ENCODE results near the gene SCARF1. TPM values are rescaled to one million over a fixed set of nuclear protein-coding genes. Genes with fewer than 3 reads are reported as not detected.

SCARF1 gene
- total RNA-seq, 1 donor from 2014 or later: 8.4 TPM

- peaks cover 25% of the 10 kb centered on the region for H3K4me1 Mint-ChIP-seq
- H3K9me3 Mint-ChIP-seq: no peaks in the 10 kb centered on the region
- intact Hi-C loops (cut with micrococcal nuclease): loop anchor here (1.0 to 10.0 kb wide), 4 partner anchors 21 to 253 kb away; no protein-coding TSS in a partner anchor
Measured at GRCh38 chr17:1627982-1628855, 17.3 kb downstream of the SCARF1 start, which contains the start of gene SLC43A2. SLC43A2 (minus strand) TSS chr17:1628834; CDS start chr17:1627874, 960 bp downstream.

DNA sequence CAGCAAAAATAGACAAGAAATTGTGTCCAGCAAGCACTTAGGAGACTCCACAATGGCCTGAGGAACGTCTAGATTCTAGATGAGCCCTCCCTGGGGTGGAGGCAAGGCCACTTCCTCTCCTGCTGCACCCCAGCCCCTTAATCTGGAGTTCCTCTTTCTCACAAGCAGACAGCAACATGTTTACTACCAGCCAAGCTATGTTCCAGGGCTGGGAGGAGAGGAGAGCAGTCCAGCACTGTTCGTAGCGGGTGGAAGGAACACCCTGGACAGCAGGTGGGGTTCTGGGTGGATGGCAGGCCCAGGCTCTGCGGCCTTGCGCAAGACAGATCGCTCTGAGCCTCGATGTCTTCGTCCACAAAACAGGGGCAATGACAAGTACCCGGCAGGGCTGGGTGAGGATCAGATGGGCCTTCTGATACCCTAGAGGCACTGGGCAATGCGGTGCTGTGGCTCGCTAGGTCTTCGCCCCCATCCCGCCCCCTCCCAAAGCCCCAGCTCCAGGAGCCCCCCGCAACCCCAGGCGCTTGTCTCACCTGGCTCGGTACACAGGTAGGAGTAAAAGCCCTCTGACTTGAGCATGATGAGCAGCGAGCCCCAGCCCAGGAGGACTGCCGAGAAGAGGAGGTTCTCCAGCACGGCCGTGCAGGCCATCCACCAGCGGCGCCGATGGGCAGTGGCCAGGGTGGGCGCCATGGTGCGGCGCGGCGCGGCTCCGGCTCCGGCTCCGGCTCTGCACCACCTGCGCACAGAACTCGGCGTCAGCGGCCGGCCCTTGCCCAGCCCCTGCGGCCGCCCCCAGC, 18.1 kb downstream of the SCARF1 start:
- peaks cover 25% of the 10 kb centered on the region for H3K4me1 Mint-ChIP-seq
- no peak overlapping the region for H3K27ac Mint-ChIP-seq
- H3K27me3 Mint-ChIP-seq: peaks cover 45% of the 10 kb centered on the region
- H3K9me3 Mint-ChIP-seq: no peaks in the 10 kb centered on the region
- intact Hi-C loops (cut with micrococcal nuclease): loop anchor here (10.0 kb wide), 1 partner anchor 253 kb away; no protein-coding TSS in a partner anchor
- peak; percentile 66 for DNase-seq
- no peaks in the 10 kb centered on the region for H3K36me3 Mint-ChIP-seq (ENCODE audit: low read depth)
- H3K4me3 Mint-ChIP-seq: peak overlapping the region; percentile 67

More at GRCh38 chr17:1627982-1628855, 17.3 kb downstream of the SCARF1 start, which contains the start of gene SLC43A2:
- peak; percentile 94 for DNase-seq
- Mint-ChIP-seq H3K4me3 (peak within 1 kb of the TSS; percentile 97), H3K27me3 (peaks cover 45% of the 10 kb centered on the region), H3K36me3 (ENCODE audit: low read depth) (no peaks in the 10 kb centered on the region), H3K27ac (peak within 1 kb of the TSS; percentile 93)

DNA sequence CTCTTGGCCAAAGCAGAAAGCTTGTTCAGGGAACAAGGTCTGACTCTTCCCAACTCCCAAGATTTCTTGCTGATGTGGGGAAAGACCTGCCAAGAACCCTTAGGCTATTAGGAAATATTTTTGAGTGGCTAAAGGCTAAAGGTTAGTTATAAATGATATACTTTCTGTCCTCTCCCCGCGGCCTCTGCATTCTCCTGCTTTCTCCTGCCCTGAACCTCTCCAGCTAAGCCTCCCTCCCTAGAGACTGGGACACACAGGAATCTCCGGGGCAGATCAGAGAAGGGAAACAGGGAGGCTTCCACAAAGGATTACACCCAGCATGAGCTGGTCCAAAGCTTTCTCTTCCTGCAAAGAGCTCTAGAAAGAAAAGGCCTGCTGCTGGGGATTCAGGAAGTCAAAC, 19.2 kb downstream of the SCARF1 start:
- Mint-ChIP-seq H3K36me3 (ENCODE audit: low read depth) (no peaks in the 10 kb centered on the region), H3K4me1 (peaks cover 25% of the 10 kb centered on the region), H3K9me3 (no peaks in the 10 kb centered on the region), H3K27ac (no peak overlapping the region), H3K4me3 (peak overlapping the region; percentile 67), H3K27me3 (peaks cover 43% of the 10 kb centered on the region)
- no peak for DNase-seq
- intact Hi-C loops (cut with micrococcal nuclease): loop anchor here (10.0 kb wide), 1 partner anchor 252 kb away; no protein-coding TSS in a partner anchor

DNA sequence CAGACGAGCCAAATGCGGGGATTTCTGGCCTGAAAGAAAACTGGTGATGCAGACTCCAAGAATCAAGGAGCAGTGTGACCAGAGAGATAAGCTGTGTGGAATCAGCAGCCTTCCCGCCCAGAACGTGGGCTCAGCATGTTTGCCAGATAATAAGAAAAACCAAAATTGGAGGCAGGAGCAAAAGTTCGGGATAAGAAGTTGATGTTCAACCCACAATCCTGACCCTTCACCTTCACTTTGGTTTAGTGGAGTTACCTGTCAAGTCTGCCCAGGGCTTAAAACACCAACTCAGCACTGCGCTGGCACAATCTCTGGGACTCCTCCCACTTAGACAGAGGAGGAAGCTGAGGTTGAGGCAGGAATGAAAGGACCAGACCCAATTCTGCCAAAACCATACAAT, 20.0 kb downstream of the SCARF1 start:
- H3K27me3 Mint-ChIP-seq: peaks cover 36% of the 10 kb centered on the region
- peaks cover 25% of the 10 kb centered on the region for H3K4me1 Mint-ChIP-seq
- no peak for DNase-seq
- intact Hi-C loops (cut with micrococcal nuclease): loop anchor here (10.0 kb wide), 1 partner anchor 251 kb away; no protein-coding TSS in a partner anchor
- no peaks in the 10 kb centered on the region for H3K36me3 Mint-ChIP-seq (ENCODE audit: low read depth)
- H3K27ac Mint-ChIP-seq: no peak overlapping the region
- H3K9me3 Mint-ChIP-seq: no peaks in the 10 kb centered on the region
- H3K4me3 Mint-ChIP-seq: no peak overlapping the region

DNA sequence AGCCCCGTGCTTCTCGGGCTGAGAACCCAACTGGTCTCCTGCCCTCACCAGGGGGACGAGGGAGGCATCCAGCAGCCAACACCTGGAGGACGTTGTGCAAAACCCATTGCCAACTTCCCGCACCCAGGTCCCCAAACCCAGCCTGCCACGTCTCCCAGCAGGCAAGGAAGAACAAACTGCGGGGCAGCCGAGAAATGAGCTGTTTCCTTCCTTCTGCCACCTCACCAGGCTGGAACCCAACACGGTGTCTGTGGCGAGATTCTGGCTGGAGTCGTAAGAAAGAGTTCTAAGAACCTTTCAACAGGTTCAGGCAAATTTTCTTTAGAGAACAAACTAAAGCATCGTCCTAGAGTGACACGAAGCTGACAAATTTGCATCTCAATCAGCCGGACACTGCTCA, 20.5 kb downstream of the SCARF1 start:
- Mint-ChIP-seq H3K4me3 (no peak overlapping the region), H3K36me3 (ENCODE audit: low read depth) (no peaks in the 10 kb centered on the region), H3K27ac (no peak overlapping the region), H3K4me1 (peaks cover 23% of the 10 kb centered on the region), H3K9me3 (no peaks in the 10 kb centered on the region), H3K27me3 (peaks cover 31% of the 10 kb centered on the region)
- intact Hi-C loops (cut with micrococcal nuclease): loop anchor here (10.0 kb wide), 1 partner anchor 250 kb away; no protein-coding TSS in a partner anchor
- DNase-seq: no peak

GRCh38 chr17:1624650-1625049, 20.9 kb downstream of the SCARF1 start:
- no peak overlapping the region for H3K27ac Mint-ChIP-seq
- no peak for DNase-seq
- H3K4me3 Mint-ChIP-seq: no peak overlapping the region
- peaks cover 19% of the 10 kb centered on the region for H3K4me1 Mint-ChIP-seq
- no peaks in the 10 kb centered on the region for H3K36me3 Mint-ChIP-seq (ENCODE audit: low read depth)
- H3K27me3 Mint-ChIP-seq: peaks cover 29% of the 10 kb centered on the region
- no peaks in the 10 kb centered on the region for H3K9me3 Mint-ChIP-seq
- intact Hi-C loops (cut with micrococcal nuclease): loop anchor here (10.0 kb wide), 1 partner anchor 250 kb away; no protein-coding TSS in a partner anchor

- H3K27me3 Mint-ChIP-seq: peaks cover 26% of the 10 kb centered on the region
- no peak overlapping the region for H3K4me3 Mint-ChIP-seq
- H3K36me3 Mint-ChIP-seq (ENCODE audit: low read depth): no peaks in the 10 kb centered on the region
- DNase-seq: no peak
- intact Hi-C loops (cut with micrococcal nuclease): loop anchor here (10.0 kb wide), 1 partner anchor 248 kb away; no protein-coding TSS in a partner anchor
- peaks cover 11% of the 10 kb centered on the region for H3K4me1 Mint-ChIP-seq
- H3K27ac Mint-ChIP-seq: no peak overlapping the region
- H3K9me3 Mint-ChIP-seq: no peaks in the 10 kb centered on the region
Measured at GRCh38 chr17:1623057-1623630, 22.4 kb downstream of the SCARF1 start.

DNA sequence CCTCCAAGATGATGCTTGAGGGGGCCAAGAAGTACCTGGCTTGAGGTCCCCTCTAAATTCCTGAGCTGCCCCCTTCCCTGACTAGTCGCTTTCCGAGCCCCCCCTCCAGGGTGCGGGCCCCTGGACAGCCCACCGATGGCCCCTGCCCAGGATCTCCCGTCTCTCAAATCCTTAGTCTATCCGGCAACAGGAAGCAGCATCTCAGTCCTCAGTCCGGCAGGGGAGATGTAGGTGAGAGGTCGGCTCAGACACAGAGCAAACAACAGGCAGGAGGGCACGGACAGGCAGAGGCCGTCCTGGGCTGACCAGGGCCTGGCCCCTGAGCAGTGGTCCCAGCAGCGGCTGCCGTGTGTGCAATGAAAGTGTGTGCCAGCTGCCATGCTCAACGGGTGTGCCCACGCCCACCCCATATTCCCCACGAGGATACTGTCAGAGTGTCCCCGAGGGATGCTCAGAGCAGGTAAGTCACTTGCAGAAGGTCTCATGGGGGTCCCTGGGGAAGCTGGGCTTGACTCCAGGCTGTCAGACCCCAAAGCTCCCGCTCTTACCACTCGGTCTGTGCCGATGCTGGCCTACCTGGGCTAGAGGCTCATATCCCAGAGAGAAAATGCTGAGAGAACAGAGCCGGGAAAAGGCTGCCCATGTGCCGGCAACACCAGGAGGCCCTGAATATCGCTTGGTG, 24.1 kb downstream of the SCARF1 start:
- intact Hi-C loops (cut with micrococcal nuclease): loop anchor here (10.0 kb wide), 1 partner anchor 247 kb away; no protein-coding TSS in a partner anchor
- peaks cover 16% of the 10 kb centered on the region for H3K27me3 Mint-ChIP-seq
- no peak overlapping the region for H3K4me3 Mint-ChIP-seq
- no peak for DNase-seq
- H3K9me3 Mint-ChIP-seq: no peaks in the 10 kb centered on the region
- H3K4me1 Mint-ChIP-seq: peaks cover 3% of the 10 kb centered on the region
- H3K27ac Mint-ChIP-seq: no peak overlapping the region
- H3K36me3 Mint-ChIP-seq (ENCODE audit: low read depth): no peaks in the 10 kb centered on the region

GRCh38 chr17:1620486-1620885, 25.0 kb downstream of the SCARF1 start:
- no peak overlapping the region for H3K27ac Mint-ChIP-seq
- intact Hi-C loops (cut with micrococcal nuclease): loop anchor here (10.0 kb wide), 1 partner anchor 246 kb away; no protein-coding TSS in a partner anchor

GRCh38 chr17:1617620-1618174, 27.8 kb downstream of the SCARF1 start:
- Mint-ChIP-seq H3K4me1 (no peaks in the 10 kb centered on the region), H3K27ac (peak overlapping the region; percentile 5)

More at GRCh38 chr17:1620486-1620885, 25.0 kb downstream of the SCARF1 start:
- H3K4me3 Mint-ChIP-seq: no peak overlapping the region
- H3K4me1 Mint-ChIP-seq: no peaks in the 10 kb centered on the region
- no peak for DNase-seq
- H3K36me3 Mint-ChIP-seq (ENCODE audit: low read depth): no peaks in the 10 kb centered on the region
- peaks cover 7% of the 10 kb centered on the region for H3K27me3 Mint-ChIP-seq
- H3K9me3 Mint-ChIP-seq: no peaks in the 10 kb centered on the region

GRCh38 chr17:1616101-1616500, 29.4 kb downstream of the SCARF1 start:
- intact Hi-C loops (cut with micrococcal nuclease): no loop called here
- Mint-ChIP-seq H3K27ac (no peak overlapping the region), H3K4me3 (no peak overlapping the region), H3K36me3 (ENCODE audit: low read depth) (no peaks in the 10 kb centered on the region), H3K4me1 (no peaks in the 10 kb centered on the region), H3K27me3 (no peaks in the 10 kb centered on the region), H3K9me3 (no peaks in the 10 kb centered on the region)
- no peak for DNase-seq

More at GRCh38 chr17:1617620-1618174, 27.8 kb downstream of the SCARF1 start:
- Mint-ChIP-seq H3K9me3 (no peaks in the 10 kb centered on the region), H3K4me3 (no peak overlapping the region), H3K36me3 (ENCODE audit: low read depth) (no peaks in the 10 kb centered on the region), H3K27me3 (no peaks in the 10 kb centered on the region)
- DNase-seq: no peak
- intact Hi-C loops (cut with micrococcal nuclease): no loop called here

DNA sequence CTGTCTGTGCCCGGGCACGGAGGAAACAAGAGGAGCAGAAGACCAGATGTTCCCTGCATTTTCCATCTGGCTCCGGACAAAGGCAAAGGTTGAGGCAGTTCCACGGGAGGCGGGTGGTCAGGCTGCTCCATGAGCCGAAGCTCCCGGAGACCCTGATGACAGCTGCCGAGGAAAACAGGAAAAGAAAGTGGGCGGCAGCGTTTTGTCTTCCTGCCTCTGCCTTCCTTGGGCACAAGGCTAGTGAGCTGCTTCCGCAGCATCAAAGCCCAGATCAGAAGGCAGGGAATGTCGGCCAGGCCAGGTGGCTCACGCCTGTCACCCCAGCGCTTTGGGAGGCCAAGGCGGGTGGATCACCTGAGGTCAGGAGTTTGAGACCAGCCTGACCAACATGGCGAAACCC, 33.1 kb downstream of the SCARF1 start:
- Mint-ChIP-seq H3K4me3 (no peak overlapping the region), H3K27ac (no peak overlapping the region), H3K36me3 (ENCODE audit: low read depth) (no peaks in the 10 kb centered on the region), H3K27me3 (no peaks in the 10 kb centered on the region), H3K4me1 (peaks cover 7% of the 10 kb centered on the region), H3K9me3 (no peaks in the 10 kb centered on the region)
- intact Hi-C loops (cut with micrococcal nuclease): no loop called here
- DNase-seq: no peak
